SJCRH30 (cell line): ENCODE measurements around the gene PIGK. TPM values are rescaled to one million over a fixed set of nuclear protein-coding genes. Genes with fewer than 3 reads are reported as not detected.

Experiments used
- DNase-seq, 2 experiments: peaks; one replicate each; pipeline ENCODE4 v3.0.0-alpha.2; 2015 to 2020
- H3K27ac ChIP-seq: fragments of 250-450 bp; sonication (Bioruptor Pico); 2 replicates; pipeline ENCODE4 v1.5.1; 2020; ENCODE audit warnings: mild to moderate bottlenecking, moderate library complexity
- H3K27me3 ChIP-seq: fragments of 250-450 bp; sonication (Bioruptor Pico); 2 replicates; pipeline ENCODE4 v1.5.1; 2020; ENCODE audit warnings: mild to moderate bottlenecking, moderate library complexity
- H3K36me3 ChIP-seq: fragments of 250-450 bp; sonication (Bioruptor Pico); 2 replicates; pipeline ENCODE4 v1.5.1; 2020; ENCODE audit warnings: mild to moderate bottlenecking, moderate library complexity
- H3K4me1 ChIP-seq: fragments of 250-450 bp; sonication (Bioruptor Pico); 2 replicates; pipeline ENCODE4 v1.5.1; 2020; ENCODE audit warnings: mild to moderate bottlenecking, moderate library complexity
- H3K4me3 ChIP-seq: fragments of 250-450 bp; sonication (Bioruptor Pico); 2 replicates; pipeline ENCODE4 v1.5.1; 2020; ENCODE audit warnings: mild to moderate bottlenecking, moderate library complexity
- H3K9me3 ChIP-seq: fragments of 250-450 bp; sonication (Bioruptor Pico); replicated peaks from 2 replicates; pipeline ENCODE4 v1.5.1; 2020; ENCODE audit warnings: mild to moderate bottlenecking, moderate library complexity
- total RNA-seq: library from RNA; depleted of rRNA; stranded (reverse); fragments of >200 nt; shearing (Covaris generic); gene quantifications from 2 replicates; pipeline ENCODE4 v1.2.3, GENCODE V29; 2014; rRNA removed

PIGK gene
- total RNA-seq, 1 experiment from 2014 or later: 40.7 TPM

DNA sequence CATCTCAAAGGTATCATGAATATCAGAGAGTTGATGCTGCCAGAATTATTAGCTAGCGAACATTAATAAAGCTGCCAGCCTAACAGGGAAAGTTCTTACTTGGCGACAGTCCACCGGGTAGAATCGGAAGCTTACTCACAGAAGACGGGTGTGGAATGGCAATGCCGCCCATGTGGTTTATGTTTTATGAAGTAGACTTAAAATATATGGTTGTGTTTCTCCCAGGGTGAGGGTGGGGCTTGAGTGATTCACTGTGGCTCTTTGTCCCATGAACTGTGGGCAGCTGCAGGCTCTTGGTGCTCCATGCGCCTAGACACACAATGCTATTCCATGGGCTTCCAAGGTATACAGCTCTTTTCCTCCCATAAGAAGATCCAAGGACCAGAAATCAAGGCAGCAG, 162.7 kb downstream of the PIGK start:
- Histone ChIP-seq H3K4me3 (no peak overlapping the region), H3K27ac (no peak overlapping the region), H3K36me3 (no peaks in the 10 kb centered on the region), H3K4me1 (no peaks in the 10 kb centered on the region), H3K27me3 (no peaks in the 10 kb centered on the region), H3K9me3 (no peaks in the 10 kb centered on the region)
- no peak for DNase-seq

DNA sequence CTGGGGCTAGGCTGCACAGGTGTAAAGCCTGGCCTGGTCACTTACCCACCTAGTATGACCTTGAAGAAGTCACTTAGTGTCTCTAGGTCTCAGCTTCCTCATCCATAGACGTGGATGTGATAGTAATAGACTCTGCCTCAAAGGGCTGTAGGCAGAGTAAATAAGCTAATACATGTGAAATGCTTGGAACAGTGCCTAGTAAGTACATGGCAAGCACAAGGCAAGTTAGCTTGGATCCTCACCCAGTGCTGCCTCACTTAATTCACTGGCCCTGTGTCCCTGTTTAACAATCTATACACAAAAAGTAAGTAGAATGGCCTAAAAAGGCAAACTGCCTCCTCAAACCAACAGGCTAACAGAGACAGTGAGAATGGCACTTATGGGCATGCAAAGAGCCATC, 167.8 kb downstream of the PIGK start:
- H3K4me1 ChIP-seq: no peaks in the 10 kb centered on the region
- DNase-seq: no peak
- H3K9me3 ChIP-seq: no peaks in the 10 kb centered on the region
- no peaks in the 10 kb centered on the region for H3K36me3 ChIP-seq
- no peak overlapping the region for H3K27ac ChIP-seq
- no peaks in the 10 kb centered on the region for H3K27me3 ChIP-seq
- H3K4me3 ChIP-seq: no peak overlapping the region

DNA sequence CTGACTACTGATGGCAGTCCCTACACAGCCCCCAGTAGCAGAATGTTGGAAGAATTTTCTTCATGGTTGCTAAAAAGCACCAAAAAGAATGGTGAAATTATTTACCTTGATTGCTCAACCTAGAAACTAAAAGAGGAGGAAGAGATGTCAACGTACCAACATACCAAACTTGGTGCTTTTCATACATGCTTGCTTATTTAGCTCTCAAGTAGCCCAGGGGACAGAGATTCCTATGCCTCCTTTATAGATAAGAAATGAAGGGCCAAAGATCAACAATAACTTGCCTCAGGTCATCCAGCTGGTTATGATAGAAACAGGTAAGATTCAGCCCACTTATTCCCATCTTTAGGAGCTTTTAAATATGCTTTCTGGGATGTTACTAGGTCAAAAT, 170.6 kb downstream of the PIGK start:
- Histone ChIP-seq H3K27ac (no peak overlapping the region), H3K4me1 (no peaks in the 10 kb centered on the region), H3K9me3 (no peaks in the 10 kb centered on the region), H3K27me3 (no peaks in the 10 kb centered on the region), H3K4me3 (no peak overlapping the region), H3K36me3 (no peaks in the 10 kb centered on the region)
- no peak for DNase-seq

DNA sequence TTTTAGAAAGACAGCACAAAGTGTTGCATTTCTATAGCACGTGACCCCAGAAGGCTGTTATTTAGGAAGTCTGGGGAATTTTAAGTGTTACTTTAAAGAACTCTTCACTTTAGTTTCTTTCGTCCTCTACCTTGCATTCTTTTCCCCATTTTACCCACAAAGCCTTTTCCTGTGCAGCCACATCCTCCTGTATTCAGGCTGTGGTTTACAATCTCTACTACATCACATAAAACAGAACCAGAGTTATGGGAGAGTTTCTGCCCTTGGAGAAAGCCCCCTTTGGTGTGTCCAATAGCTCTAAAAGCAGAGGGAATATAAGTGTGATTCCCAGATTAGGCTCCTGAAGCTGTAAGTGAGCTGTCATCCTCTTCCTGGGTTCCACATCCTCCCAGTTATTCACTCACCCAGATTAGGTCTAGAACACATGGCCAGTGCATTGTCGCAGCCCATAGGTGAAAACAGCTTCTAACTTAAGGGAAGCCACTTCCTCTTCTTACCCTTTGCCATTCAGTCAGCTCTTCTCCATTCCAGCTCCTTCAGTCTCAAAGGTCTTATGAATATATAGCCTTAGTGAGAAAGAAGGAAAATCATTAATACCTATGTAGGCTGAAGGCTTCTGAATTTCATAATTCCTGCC, 171.1 kb downstream of the PIGK start:
- no peak overlapping the region for H3K4me3 ChIP-seq
- H3K9me3 ChIP-seq: no peaks in the 10 kb centered on the region
- H3K4me1 ChIP-seq: no peaks in the 10 kb centered on the region
- H3K36me3 ChIP-seq: no peaks in the 10 kb centered on the region
- H3K27ac ChIP-seq: no peak overlapping the region
- H3K27me3 ChIP-seq: no peaks in the 10 kb centered on the region
- DNase-seq: no peak

DNA sequence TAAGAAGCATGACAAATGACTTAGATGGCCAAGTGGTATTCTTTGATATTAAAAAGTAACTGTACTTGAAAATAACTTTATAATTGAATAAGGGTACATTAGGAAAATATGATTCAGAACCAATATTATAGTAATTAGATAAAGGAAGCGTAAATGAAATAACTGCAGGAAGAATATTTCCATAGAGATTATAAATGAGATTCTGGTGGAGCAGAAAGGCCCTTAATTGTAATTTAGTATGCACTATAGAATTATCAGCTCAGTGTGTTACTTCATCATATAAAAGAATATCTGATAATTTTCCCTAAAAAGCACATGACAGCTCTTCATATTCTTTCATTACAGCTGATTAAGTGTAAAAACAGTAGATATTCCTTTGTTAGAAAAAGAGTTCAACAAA, 171.7 kb downstream of the PIGK start:
- no peaks in the 10 kb centered on the region for H3K4me1 ChIP-seq
- H3K27ac ChIP-seq: no peak overlapping the region
- no peaks in the 10 kb centered on the region for H3K9me3 ChIP-seq
- no peaks in the 10 kb centered on the region for H3K36me3 ChIP-seq
- no peak overlapping the region for H3K4me3 ChIP-seq
- DNase-seq: no peak
- H3K27me3 ChIP-seq: no peaks in the 10 kb centered on the region

DNA sequence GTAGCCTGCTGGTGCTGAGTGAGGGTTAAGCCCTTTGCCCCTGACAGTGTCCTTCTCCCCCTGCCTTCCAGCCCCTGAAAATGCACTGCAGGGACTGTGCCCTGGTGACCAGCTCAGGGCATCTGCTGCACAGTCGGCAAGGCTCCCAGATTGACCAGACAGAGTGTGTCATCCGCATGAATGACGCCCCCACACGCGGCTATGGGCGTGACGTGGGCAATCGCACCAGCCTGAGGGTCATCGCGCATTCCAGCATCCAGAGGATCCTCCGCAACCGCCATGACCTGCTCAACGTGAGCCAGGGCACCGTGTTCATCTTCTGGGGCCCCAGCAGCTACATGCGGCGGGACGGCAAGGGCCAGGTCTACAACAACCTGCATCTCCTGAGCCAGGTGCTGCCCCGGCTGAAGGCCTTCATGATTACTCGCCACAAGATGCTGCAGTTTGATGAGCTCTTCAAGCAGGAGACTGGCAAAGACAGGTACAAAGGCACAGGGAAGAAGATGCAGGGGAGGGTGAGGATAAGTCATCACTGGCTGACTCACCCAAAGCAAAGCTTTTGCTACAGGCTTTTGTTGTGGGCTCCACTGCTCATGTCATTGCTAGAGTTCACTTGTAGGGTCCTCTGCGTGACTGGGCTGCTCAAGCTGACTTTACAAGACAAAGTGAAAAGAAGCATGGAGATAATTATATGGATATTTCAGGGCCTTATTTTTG, 174.9 kb downstream of the PIGK start:
- DNase-seq: no peak
- no peaks in the 10 kb centered on the region for H3K9me3 ChIP-seq
- H3K4me3 ChIP-seq: no peak overlapping the region

DNA sequence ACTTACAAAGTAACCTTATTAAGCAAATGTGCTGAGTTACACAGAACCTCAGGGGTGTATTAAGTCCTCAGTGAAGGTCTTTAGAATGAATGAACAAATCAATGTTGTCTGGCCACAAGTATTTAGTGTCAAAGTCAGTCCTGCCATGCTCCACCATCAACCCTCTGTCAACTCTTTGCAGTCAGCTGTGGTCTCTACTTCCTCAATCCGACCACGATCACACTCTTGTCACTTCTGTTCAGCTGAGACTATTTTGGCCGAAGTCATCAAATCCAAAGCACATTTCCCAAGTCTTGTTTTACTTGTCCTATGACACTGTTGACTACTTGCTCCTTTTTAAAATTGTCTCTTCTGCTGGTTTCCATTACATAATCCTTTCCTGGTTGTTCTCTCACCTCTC, 178.4 kb downstream of the PIGK start:
- H3K4me1 ChIP-seq: no peaks in the 10 kb centered on the region
- no peak for DNase-seq
- H3K27ac ChIP-seq: no peak overlapping the region
- no peaks in the 10 kb centered on the region for H3K9me3 ChIP-seq
- H3K4me3 ChIP-seq: no peak overlapping the region
- H3K36me3 ChIP-seq: no peaks in the 10 kb centered on the region
- H3K27me3 ChIP-seq: no peaks in the 10 kb centered on the region

More for the DNA sequence above, 174.9 kb downstream of the PIGK start:
- Histone ChIP-seq H3K4me1 (no peaks in the 10 kb centered on the region), H3K36me3 (no peaks in the 10 kb centered on the region), H3K27ac (no peak overlapping the region), H3K27me3 (no peaks in the 10 kb centered on the region)

DNA sequence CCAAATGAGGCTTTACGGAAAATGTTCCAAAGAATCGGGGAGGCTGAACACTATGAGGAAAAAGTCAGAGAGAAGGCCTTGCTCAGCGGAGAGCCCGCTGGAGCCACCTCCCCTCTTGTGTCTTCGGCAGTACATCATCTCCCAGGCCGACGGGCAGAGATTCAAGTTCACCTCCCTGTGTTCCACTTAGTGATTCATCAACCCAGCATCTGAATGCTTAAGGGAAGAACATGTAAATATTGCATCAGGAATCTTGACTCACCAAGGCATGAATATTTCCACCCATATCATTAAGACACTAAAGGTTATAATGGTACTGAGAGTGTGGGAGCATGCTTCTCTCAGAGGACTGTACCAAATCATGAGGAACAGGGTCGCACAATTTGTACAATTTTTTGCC, 179.5 kb downstream of the PIGK start:
- H3K4me1 ChIP-seq: no peaks in the 10 kb centered on the region
- H3K27ac ChIP-seq: no peak overlapping the region
- H3K9me3 ChIP-seq: no peaks in the 10 kb centered on the region
- no peaks in the 10 kb centered on the region for H3K36me3 ChIP-seq
- H3K4me3 ChIP-seq: no peak overlapping the region
- no peak for DNase-seq
- no peaks in the 10 kb centered on the region for H3K27me3 ChIP-seq

DNA sequence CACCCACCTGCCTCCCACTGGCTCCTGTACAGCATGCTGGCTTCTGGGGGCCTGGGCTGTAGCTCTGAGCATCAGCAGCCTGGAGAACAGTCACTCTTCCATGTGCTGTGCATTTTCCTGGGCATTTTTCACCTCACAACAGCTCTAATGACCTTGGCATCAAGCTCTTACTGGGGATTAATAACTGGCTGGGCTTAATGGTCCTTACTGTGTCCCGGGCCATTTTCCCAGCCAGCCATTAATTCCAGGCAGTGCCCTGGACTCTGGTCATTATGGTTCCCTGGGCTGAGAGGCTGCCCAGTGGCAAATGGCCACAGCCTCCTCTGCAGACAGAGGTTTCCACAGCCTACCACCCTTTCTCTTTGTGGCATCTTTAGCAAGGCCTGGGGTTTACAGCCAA, 180.1 kb downstream of the PIGK start:
- no peak overlapping the region for H3K27ac ChIP-seq
- H3K9me3 ChIP-seq: no peaks in the 10 kb centered on the region
- H3K4me1 ChIP-seq: no peaks in the 10 kb centered on the region
- H3K36me3 ChIP-seq: no peaks in the 10 kb centered on the region
- H3K27me3 ChIP-seq: no peaks in the 10 kb centered on the region
- DNase-seq: no peak
- H3K4me3 ChIP-seq: no peak overlapping the region

Other genes with a start within 250 kb of the PIGK start
- 18.2 and 22.3 TPM in 2 replicates for gene AK5, start 62.6 kb upstream of the PIGK start, total RNA-seq